Measurements from ENCODE around the gene SHOC1. TPM values are rescaled to one million over a fixed set of nuclear protein-coding genes. Genes with fewer than 3 reads are reported as not detected.
"Not testable (repeated sequence)": the region's sequence is repeated elsewhere in the genome, so short reads cannot be mapped to it uniquely, and the experiment has no call there.

SHOC1 gene
- total RNA-seq, 4 donors from 2014 or later: 0.17 to 1.4 (median 1.1) TPM

- no peak for DNase-seq (ENCODE audit: low spot score in 2 of 2)
- WGBS, 2 donors: 97 to 99% methylated on average over 2 of the region's 2 CpGs
- intact Hi-C loops (cut with DNase I; ENCODE audit: low total_unique reads): no loop called here
- no peak for TF ChIP-seq POLR2A (IDR thresholded peaks at IDR 0.05)
- TF ChIP-seq, protein P1, sequence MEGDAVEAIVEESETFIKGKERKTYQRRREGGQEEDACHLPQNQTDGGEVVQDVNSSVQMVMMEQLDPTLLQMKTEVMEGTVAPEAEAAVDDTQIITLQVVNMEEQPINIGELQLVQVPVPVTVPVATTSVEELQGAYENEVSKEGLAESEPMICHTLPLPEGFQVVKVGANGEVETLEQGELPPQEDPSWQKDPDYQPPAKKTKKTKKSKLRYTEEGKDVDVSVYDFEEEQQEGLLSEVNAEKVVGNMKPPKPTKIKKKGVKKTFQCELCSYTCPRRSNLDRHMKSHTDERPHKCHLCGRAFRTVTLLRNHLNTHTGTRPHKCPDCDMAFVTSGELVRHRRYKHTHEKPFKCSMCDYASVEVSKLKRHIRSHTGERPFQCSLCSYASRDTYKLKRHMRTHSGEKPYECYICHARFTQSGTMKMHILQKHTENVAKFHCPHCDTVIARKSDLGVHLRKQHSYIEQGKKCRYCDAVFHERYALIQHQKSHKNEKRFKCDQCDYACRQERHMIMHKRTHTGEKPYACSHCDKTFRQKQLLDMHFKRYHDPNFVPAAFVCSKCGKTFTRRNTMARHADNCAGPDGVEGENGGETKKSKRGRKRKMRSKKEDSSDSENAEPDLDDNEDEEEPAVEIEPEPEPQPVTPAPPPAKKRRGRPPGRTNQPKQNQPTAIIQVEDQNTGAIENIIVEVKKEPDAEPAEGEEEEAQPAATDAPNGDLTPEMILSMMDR (IDR thresholded peaks at IDR 0.05): no peak
- H3K4me3 ChIP-seq (ENCODE audit: low read depth, poor library complexity, severe bottlenecking): no peak overlapping the region
Observed at GRCh38 chr9:111804636-111805035, 9.9 kb upstream of the SHOC1 start.

- WGBS, 2 donors: 89 to 91% methylated on average over 3 of the region's 3 CpGs
- no peak for TF ChIP-seq POLR2A (IDR thresholded peaks at IDR 0.05)
- TF ChIP-seq, protein P1 (IDR thresholded peaks at IDR 0.05): no peak
- intact Hi-C loops (cut with DNase I; ENCODE audit: low total_unique reads): no loop called here
- no peak overlapping the region for H3K4me3 ChIP-seq (ENCODE audit: low read depth, poor library complexity, severe bottlenecking)
- no peak for DNase-seq (ENCODE audit: low spot score in 2 of 2)
Observed at GRCh38 chr9:111803924-111804323, 9.2 kb upstream of the SHOC1 start.

GRCh38 chr9:111799915-111800526, 5.3 kb upstream of the SHOC1 start:
- no peak for TF ChIP-seq POLR2A (IDR thresholded peaks at IDR 0.05)
- TF ChIP-seq, protein P1 (IDR thresholded peaks at IDR 0.05): no peak
- intact Hi-C loops (cut with DNase I; ENCODE audit: low total_unique reads): no loop called here
- WGBS, 2 donors: 47 to 73% methylated on average over 1 of the region's 1 CpG
- no peak for DNase-seq (ENCODE audit: low spot score in 2 of 2)
- H3K4me3 ChIP-seq (ENCODE audit: low read depth, poor library complexity, severe bottlenecking): no peak overlapping the region

GRCh38 chr9:111799506-111799905, 4.8 kb upstream of the SHOC1 start:
- no peak for TF ChIP-seq POLR2A (IDR thresholded peaks at IDR 0.05)
- TF ChIP-seq, protein P1 (IDR thresholded peaks at IDR 0.05): no peak
- intact Hi-C loops (cut with DNase I; ENCODE audit: low total_unique reads): no loop called here
- no peak for DNase-seq (ENCODE audit: low spot score in 2 of 2)
- no peak overlapping the region for H3K4me3 ChIP-seq (ENCODE audit: low read depth, poor library complexity, severe bottlenecking)

DNA sequence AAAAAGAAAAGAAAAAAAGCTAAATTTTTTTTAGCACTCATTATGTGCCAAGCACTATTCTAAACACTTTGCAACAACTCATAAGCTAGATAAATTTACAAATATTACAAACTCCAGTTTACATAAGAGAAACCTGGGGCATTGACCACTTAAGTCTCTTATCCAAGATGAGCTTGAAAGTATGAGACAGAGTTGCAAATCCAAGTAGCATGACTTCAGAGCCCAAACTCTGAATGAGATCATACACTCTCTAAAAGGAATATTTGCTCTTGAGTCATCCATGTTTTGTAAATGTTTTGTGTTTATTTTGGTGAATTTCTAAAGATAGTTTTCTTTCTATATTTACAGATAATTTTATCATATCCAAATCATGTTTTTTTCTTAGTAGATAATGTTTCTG, 4.0 kb upstream of the SHOC1 start:
- TF ChIP-seq, protein P1 (IDR thresholded peaks at IDR 0.05): no peak
- TF ChIP-seq POLR2A (IDR thresholded peaks at IDR 0.05): no peak
- intact Hi-C loops (cut with DNase I; ENCODE audit: low total_unique reads): no loop called here
- DNase-seq (ENCODE audit: low spot score in 2 of 2): no peak
- H3K4me3 ChIP-seq (ENCODE audit: low read depth, poor library complexity, severe bottlenecking): no peak overlapping the region

DNA sequence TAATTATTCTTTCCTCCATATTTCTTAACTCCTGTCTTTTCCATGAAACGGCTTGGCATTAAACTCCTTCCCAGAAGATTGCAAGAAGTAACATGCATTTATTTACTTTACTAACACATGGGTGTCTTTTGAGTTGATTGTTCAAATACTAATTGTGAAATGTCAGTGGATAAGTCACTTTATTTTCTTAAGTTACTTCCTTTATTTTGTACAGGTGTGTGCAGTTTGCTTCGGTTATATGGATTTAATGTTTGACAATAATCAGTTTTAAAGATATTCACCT, 761 bp upstream of the SHOC1 start:
- intact Hi-C loops (cut with DNase I; ENCODE audit: low total_unique reads): no loop called here
- no peak overlapping the region for H3K4me3 ChIP-seq (ENCODE audit: low read depth, poor library complexity, severe bottlenecking)
- WGBS, 2 donors: 71 to 78% methylated on average over 2 of the region's 2 CpGs
- no peak for DNase-seq (ENCODE audit: low spot score in 2 of 2)
- TF ChIP-seq, protein P1 (IDR thresholded peaks at IDR 0.05): no peak
- no peak for TF ChIP-seq POLR2A (IDR thresholded peaks at IDR 0.05)

- 93 to 97% methylated on average over 1 of the region's 1 CpG for WGBS, 2 donors
- H3K4me3 ChIP-seq (ENCODE audit: low read depth, poor library complexity, severe bottlenecking); DNase-seq (ENCODE audit: low spot score in 2 of 2); intact Hi-C loops (cut with DNase I; ENCODE audit: low total_unique reads): not testable (repeated sequence)
Observed at GRCh38 chr9:111791821-111792220, 2.9 kb downstream of the SHOC1 start.

Measured in lower leg skin (tissue), 4 donors.